Mucosa of descending colon (tissue), 3 donors: ENCODE data around the gene TLE7. TPM values are rescaled to one million over a fixed set of nuclear protein-coding genes. Genes with fewer than 3 reads are reported as not detected.

Experiments used
- ATAC-seq: fragments of 200-7000 bp; cut with Tn5 transposase; one replicate; pipeline ENCODE4 v1.9.1; 2020; ENCODE audit warnings: mild to moderate bottlenecking, moderate library complexity
- DNase-seq, 3 donors: peaks; one replicate each; pipeline ENCODE4 v3.0.0-alpha.2; 2020
- H3K36me3 ChIP-seq: fragments of 200-600 bp; one replicate; pipeline ENCODE4 v1.8.0; 2021; ENCODE audit warnings: low read depth, mild to moderate bottlenecking
- H3K4me1 ChIP-seq: fragments of 200-600 bp; one replicate; pipeline ENCODE4 v1.8.0; 2021; ENCODE audit warnings: low read depth, mild to moderate bottlenecking
- H3K4me3 ChIP-seq: fragments of 200-600 bp; one replicate; pipeline ENCODE4 v1.8.0; 2021; ENCODE audit warnings: mild to moderate bottlenecking
- H3K9me3 ChIP-seq: fragments of 200-600 bp; one replicate; pipeline ENCODE4 v1.8.0; 2021; ENCODE audit warnings: mild to moderate bottlenecking
- intact Hi-C, 2 donors: fragments of 100-400 bp; cut with DNase I in 1 of 2; cut with micrococcal nuclease in 1 of 2; formaldehyde crosslinking; loops; one replicate each; pipeline versions ENCODE4 v1.11.0 to v1.11.1; 2022; cut with DNase I, micrococcal nuclease
- total RNA-seq, 3 donors: library from RNA; stranded (reverse); fragmentation: NEBNext Ultra II Directional in 2 of 3; extraction: Animal tissue kit (Norgen Biotek cat#: 25700) in 2 of 3; gene quantifications; one replicate each; pipeline versions ENCODE4 v1.2.1 to v1.2.4, GENCODE V29; 2021 to 2023
- TF ChIP-seq, protein P1 (sequence below): fragments of 200-600 bp; IDR thresholded peaks from one replicate; pipeline ENCODE4 v1.8.0; 2022; ENCODE audit warnings: antibody characterized with exemption, mild to moderate bottlenecking
- donor health status: DM: no; HTN: no; CAD: no; lungs with moderate emphysema.
- donor health status: DM: no; HTN: no; CAD: no.
- donor health status: DM: no; HTN: yes; CAD: no.

Gene TLE7
- total RNA-seq, 3 donors from 2014 or later, result not detected

DNA sequence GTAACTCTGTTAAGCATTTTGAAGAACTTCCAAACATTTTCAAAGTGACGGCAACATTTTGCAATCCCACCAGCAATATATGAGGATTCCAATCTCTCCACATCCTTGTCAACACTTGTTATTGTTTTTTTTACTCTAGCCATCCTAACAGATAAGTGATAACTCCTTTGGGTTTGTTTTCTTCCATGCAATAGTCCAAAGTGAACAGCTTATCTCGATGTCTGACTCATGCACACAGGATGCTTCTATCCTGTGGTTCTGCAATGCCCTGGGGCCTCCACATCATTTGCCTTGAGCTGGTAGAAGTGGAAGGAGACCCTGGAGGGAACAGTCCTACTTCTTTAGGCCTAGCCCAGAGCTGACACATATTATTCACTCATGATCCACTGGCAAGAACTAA, 13.0 kb downstream of the TLE7 start:
- Histone ChIP-seq H3K4me3 (no peak overlapping the region), H3K36me3 (no peaks in the 10 kb centered on the region), H3K9me3 (no peaks in the 10 kb centered on the region), H3K4me1 (no peaks in the 10 kb centered on the region)
- DNase-seq (no peak), ATAC-seq (no peak)
- TF ChIP-seq, protein P1, sequence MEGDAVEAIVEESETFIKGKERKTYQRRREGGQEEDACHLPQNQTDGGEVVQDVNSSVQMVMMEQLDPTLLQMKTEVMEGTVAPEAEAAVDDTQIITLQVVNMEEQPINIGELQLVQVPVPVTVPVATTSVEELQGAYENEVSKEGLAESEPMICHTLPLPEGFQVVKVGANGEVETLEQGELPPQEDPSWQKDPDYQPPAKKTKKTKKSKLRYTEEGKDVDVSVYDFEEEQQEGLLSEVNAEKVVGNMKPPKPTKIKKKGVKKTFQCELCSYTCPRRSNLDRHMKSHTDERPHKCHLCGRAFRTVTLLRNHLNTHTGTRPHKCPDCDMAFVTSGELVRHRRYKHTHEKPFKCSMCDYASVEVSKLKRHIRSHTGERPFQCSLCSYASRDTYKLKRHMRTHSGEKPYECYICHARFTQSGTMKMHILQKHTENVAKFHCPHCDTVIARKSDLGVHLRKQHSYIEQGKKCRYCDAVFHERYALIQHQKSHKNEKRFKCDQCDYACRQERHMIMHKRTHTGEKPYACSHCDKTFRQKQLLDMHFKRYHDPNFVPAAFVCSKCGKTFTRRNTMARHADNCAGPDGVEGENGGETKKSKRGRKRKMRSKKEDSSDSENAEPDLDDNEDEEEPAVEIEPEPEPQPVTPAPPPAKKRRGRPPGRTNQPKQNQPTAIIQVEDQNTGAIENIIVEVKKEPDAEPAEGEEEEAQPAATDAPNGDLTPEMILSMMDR, result no peak
- intact Hi-C loops, result no loop called here

GRCh38 chr16:71428385-71428784, 13.5 kb downstream of the TLE7 start:
- ATAC-seq (no peak), DNase-seq (no peak)
- TF ChIP-seq, protein P1, result no peak
- Histone ChIP-seq H3K36me3 (no peaks in the 10 kb centered on the region), H3K4me1 (no peaks in the 10 kb centered on the region), H3K4me3 (no peak overlapping the region), H3K9me3 (no peaks in the 10 kb centered on the region)
- intact Hi-C loops, result no loop called here

GRCh38 chr16:71426880-71427615, 14.8 kb downstream of the TLE7 start:
- Histone ChIP-seq H3K9me3 (no peaks in the 10 kb centered on the region), H3K4me3 (no peak overlapping the region), H3K4me1 (no peaks in the 10 kb centered on the region), H3K36me3 (no peaks in the 10 kb centered on the region)
- ATAC-seq (no peak), DNase-seq (no peak)
- TF ChIP-seq, protein P1, result no peak
- intact Hi-C loops, result no loop called here

DNA sequence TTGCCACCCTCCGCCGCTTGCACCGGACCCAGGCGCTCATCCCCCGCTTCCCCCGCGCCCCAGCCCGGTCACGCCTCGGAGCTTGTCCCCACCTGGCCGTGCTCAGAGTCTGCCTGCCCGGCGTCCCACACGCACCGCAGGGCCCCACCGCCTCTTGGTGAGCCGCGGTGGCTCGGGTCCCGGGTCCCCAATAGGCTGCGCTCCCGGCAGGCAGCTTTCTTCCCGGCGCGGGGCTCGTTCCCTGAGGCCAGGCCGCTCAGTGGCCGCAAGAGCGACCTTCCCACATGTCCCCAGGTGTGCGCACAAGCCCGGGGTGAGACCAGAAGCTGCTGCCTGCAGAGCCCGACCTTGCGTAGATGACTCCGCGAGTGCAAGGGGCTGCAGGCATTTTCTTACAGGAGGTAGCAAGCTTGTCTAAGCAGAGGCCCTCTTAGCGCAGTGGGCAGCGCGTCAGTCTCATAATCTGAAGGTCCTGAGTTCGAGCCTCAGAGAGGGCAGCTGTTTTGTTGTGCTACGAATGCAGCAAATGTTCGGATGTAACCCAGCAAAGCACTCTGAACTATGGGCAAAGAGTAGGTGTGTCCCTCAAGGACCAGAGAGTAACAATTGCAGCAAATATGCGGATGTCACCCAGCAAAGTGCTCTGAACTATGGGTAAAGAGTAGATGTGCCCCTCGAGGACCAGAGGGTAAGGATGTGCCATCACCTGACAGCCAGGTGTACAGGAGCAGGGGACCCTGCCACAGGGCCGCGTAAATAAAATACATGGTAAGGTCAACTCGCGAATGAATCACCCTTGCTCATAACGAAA, 15.6 kb downstream of the TLE7 start:
- H3K4me3 ChIP-seq, result no peak overlapping the region
- intact Hi-C loops, result no loop called here
- H3K36me3 ChIP-seq, result no peaks in the 10 kb centered on the region
- ATAC-seq (peak; percentile 20), DNase-seq (peak in 1 of 3 donors; percentile 40)
- TF ChIP-seq, protein P1, result no peak
- H3K9me3 ChIP-seq, result no peaks in the 10 kb centered on the region
- no peaks in the 10 kb centered on the region for H3K4me1 ChIP-seq

GRCh38 chr16:71425746-71426068, 16.1 kb downstream of the TLE7 start:
- no peaks in the 10 kb centered on the region for H3K4me1 ChIP-seq
- no peak for ATAC-seq
- no peaks in the 10 kb centered on the region for H3K36me3 ChIP-seq
- TF ChIP-seq, protein P1, result no peak
- H3K4me3 ChIP-seq, result no peak overlapping the region
- H3K9me3 ChIP-seq, result no peaks in the 10 kb centered on the region
- intact Hi-C loops, result no loop called here
- no peak for DNase-seq
